GM23248 (cell line): Measurements from ENCODE around the gene SNAP29.
"Not testable (repeated sequence)": the region's sequence is repeated elsewhere in the genome, so short reads cannot be mapped to it uniquely, and the experiment has no call there.

ENCODE experiments used
- EZH2 ChIP-seq: fragments of 200-600 bp; sonication (generic); IDR thresholded peaks from 2 replicates; pipeline ENCODE4 v1.6.1; 2018; ENCODE audit warnings: antibody characterized with exemption, mild to moderate bottlenecking; ENCODE audit not compliant: insufficient read depth, poor library complexity, severe bottlenecking
- EZH2phosphoT487 ChIP-seq: fragments of 200-600 bp; sonication (generic); IDR thresholded peaks from 2 replicates; pipeline ENCODE4 v1.6.1; 2018; ENCODE audit warnings: antibody characterized with exemption, moderate library complexity, mild to moderate bottlenecking, low read depth; ENCODE audit not compliant: insufficient read depth

- TF ChIP-seq EZH2, EZH2phosphoT487: not testable (repeated sequence)
These were observed 38.9 kb downstream of the SNAP29 start for GRCh38 chr22:20897737-20898136.
